Measurements from ENCODE around the gene MYOCD. TPM values are rescaled to one million over a fixed set of nuclear protein-coding genes. Genes with fewer than 3 reads are reported as not detected.

The MYOCD gene, protein sequence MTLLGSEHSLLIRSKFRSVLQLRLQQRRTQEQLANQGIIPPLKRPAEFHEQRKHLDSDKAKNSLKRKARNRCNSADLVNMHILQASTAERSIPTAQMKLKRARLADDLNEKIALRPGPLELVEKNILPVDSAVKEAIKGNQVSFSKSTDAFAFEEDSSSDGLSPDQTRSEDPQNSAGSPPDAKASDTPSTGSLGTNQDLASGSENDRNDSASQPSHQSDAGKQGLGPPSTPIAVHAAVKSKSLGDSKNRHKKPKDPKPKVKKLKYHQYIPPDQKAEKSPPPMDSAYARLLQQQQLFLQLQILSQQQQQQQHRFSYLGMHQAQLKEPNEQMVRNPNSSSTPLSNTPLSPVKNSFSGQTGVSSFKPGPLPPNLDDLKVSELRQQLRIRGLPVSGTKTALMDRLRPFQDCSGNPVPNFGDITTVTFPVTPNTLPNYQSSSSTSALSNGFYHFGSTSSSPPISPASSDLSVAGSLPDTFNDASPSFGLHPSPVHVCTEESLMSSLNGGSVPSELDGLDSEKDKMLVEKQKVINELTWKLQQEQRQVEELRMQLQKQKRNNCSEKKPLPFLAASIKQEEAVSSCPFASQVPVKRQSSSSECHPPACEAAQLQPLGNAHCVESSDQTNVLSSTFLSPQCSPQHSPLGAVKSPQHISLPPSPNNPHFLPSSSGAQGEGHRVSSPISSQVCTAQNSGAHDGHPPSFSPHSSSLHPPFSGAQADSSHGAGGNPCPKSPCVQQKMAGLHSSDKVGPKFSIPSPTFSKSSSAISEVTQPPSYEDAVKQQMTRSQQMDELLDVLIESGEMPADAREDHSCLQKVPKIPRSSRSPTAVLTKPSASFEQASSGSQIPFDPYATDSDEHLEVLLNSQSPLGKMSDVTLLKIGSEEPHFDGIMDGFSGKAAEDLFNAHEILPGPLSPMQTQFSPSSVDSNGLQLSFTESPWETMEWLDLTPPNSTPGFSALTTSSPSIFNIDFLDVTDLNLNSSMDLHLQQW
- total RNA-seq (10 to 100 TPM in 3 of 7 donors, 1 to 10 TPM in 4; 2.3 to 37.9 (median 8.4) TPM), polyA plus RNA-seq (10 to 100 TPM in 1 of 2 donors, 1 to 10 TPM in 1; 9.1 to 44.4 TPM)
- long read RNA-seq, donor 1, partial matches to known transcripts, result 3 of 7 reads
- long read RNA-seq, donor 1, other reads (novel, unspliced or antisense), result 3 of 7 reads
- long read RNA-seq, donor 2, result 0 reads
- long read RNA-seq, donor 3, full-length matches to known transcripts, result 3 of 13 reads
- long read RNA-seq, donor 3, partial matches to known transcripts, result 5 of 13 reads
- long read RNA-seq, donor 3, other reads (novel, unspliced or antisense), result 5 of 13 reads

DNA sequence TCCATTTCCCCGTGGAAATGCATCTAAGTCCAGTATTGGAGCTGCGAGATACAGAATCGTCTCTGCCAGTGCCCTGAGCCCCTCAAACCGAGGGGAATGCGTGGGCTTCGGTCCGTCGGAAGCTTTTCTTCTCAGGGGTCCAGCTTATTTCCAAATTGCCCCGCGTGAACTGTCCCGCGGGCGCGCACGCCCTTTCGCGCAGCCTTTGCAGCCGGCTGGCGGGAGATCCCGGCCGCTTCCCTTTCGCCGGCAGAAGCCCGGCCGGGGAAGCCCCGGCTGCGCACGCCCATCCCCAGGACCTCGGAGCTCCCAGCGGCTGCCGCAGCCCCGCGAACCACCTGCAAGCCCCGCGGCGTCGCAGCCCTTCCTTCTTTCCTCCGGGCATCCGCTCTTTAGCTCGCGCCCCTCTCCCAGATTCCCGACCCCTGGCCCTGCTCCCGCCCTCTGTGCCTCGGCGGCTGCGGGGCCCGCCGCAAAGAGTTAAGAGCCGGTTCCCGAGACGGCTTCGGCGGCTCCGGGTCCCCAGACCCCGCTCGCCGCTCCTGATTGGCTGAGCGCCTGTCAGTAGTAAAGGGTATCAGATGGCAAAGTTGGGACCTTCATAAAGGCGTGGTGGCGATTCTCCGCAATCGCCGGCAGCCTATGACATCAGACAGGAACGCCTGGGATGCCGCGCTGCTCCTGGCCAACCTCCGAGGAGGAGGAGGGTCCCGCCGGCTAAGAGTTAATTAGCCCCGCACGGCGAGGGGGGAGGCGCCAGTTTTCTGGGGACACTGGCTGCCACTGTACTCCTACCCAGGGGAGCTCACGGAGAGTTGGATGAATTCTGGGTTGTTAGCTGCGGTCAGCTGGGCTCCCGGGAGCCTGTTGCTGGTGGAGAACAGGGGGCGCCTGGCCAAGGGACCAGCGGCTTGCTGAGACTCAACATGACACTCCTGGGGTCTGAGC lies at the start of gene MYOCD:
TSS of gene MYOCD (plus strand) at position 628 of the 948 bp plus-strand sequence. CDS start at position 927, 299 bp downstream.
- peak within 1 kb of the TSS; percentile 55 for H3K4me3 ChIP-seq
- TF ChIP-seq CTCF (IDR thresholded peaks at IDR 0.05) (no peak), EP300 (IDR thresholded peaks at IDR 0.05) (no peak), POLR2A (IDR thresholded peaks at IDR 0.05) (no peak)
- 0 to 1% (median 0%) methylated on average over 76 to 78 of the region's 78 CpGs for WGBS, 3 donors
- H3K27ac ChIP-seq, result peak within 1 kb of the TSS; percentile 13 to 77
- peaks cover 8% of the 10 kb centered on the region for H3K4me1 ChIP-seq (ENCODE audit: insufficient read depth)
- H3K27me3 ChIP-seq, result no peaks in the 10 kb centered on the region
- H3K36me3 ChIP-seq, result no peaks in the 10 kb centered on the region
- DNase-seq, result peak; percentile 37 to 74 (median 60)
- no peaks in the 10 kb centered on the region for H3K9me3 ChIP-seq
- intact Hi-C loops (cut with DNase I), result loop anchor here (2.0 to 10.0 kb wide), 7 partner anchors 113 to 483 kb away; no protein-coding TSS in a partner anchor

DNA sequence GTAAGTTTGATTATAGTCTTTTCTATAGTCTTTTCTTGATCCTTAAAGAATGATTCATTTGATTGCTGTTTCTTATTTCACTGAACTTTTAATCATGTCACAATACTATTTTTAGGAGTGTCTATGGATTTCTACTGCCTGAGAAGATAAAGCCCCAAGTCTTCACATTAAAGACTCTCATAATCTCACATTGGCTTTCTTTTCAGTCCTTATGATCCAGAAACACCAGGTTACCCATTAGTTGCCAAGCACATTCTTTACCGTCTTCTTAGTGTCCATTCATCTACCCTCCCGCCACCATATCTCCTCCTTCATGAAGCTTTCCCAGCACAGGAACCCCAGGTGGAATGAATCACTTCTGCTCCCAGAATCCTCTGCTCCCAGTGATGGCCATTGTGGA lies 49.5 kb upstream of the MYOCD start:
- peaks cover 5% of the 10 kb centered on the region for H3K4me1 ChIP-seq (ENCODE audit: insufficient read depth)
- intact Hi-C loops (cut with DNase I), result no loop called here
- no peak for TF ChIP-seq CTCF (IDR thresholded peaks at IDR 0.05)
- TF ChIP-seq EP300 (IDR thresholded peaks at IDR 0.05), result no peak
- no peak for TF ChIP-seq POLR2A (IDR thresholded peaks at IDR 0.05)
- H3K4me3 ChIP-seq, result no peak overlapping the region
- 93 to 95% (median 95%) methylated on average over 2 of the region's 2 CpGs for WGBS, 3 donors
- H3K9me3 ChIP-seq, result no peaks in the 10 kb centered on the region
- DNase-seq, result no peak
- H3K36me3 ChIP-seq, result no peaks in the 10 kb centered on the region
- H3K27ac ChIP-seq, result no peak overlapping the region
- H3K27me3 ChIP-seq, result no peaks in the 10 kb centered on the region

GRCh38 chr17:12618557-12618956 lies 47.1 kb upstream of the MYOCD start:
- TF ChIP-seq CTCF (IDR thresholded peaks at IDR 0.05), result no peak
- TF ChIP-seq EP300 (IDR thresholded peaks at IDR 0.05), result no peak
- TF ChIP-seq POLR2A (IDR thresholded peaks at IDR 0.05), result no peak
- no peak for DNase-seq
- no peaks in the 10 kb centered on the region for H3K36me3 ChIP-seq
- H3K27me3 ChIP-seq, result no peaks in the 10 kb centered on the region
- peaks cover 8% of the 10 kb centered on the region for H3K4me1 ChIP-seq (ENCODE audit: insufficient read depth)
- intact Hi-C loops (cut with DNase I), result no loop called here
- no peak overlapping the region for H3K4me3 ChIP-seq
- H3K9me3 ChIP-seq, result no peaks in the 10 kb centered on the region
- no peak overlapping the region for H3K27ac ChIP-seq
- 93 to 98% (median 95%) methylated on average over 2 of the region's 2 CpGs for WGBS, 3 donors

All from ovary (tissue), 10 donors.